ENCODE measurements around the gene SLC29A1.

Gene SLC29A1

DNA sequence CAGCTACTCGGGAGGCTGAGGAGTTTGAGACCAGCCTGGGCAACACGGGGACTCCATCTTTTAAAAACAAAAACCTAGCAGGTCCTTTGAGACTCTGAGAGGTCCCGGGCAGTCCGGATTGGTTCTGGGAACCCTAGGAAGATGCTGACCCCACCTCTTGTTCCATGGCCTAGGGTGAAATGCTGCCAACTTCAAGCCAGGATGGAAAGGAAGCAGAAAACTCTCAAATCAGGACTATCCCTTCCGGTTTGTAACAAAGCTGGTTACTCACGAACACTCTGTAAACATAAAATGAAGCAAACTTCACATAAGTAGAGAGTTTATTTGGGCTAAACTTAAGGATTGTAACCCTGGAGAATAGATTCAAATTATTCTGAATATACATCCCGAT is 36.8 kb upstream of the SLC29A1 start:
- no peaks in the 10 kb centered on the region for H4K20me1 ChIP-seq (ENCODE audit: insufficient read depth, low read length)
- DNase-seq (no peak), ATAC-seq (ENCODE audit: insufficient read depth, low read depth) (no peak)
- no peak overlapping the region for H3K4me2 ChIP-seq (ENCODE audit: insufficient read depth, low read length)
- no peaks in the 10 kb centered on the region for H3K79me2 ChIP-seq (ENCODE audit: insufficient read depth, low read length)
- no peaks in the 10 kb centered on the region for H3K4me1 ChIP-seq (ENCODE audit: insufficient read depth, low read length)
- no peaks in the 10 kb centered on the region for H3K27me3 ChIP-seq (ENCODE audit: insufficient read depth, low read length, poor library complexity)
- no peak for TF ChIP-seq EZH2 (IDR thresholded peaks at IDR 0.05; ENCODE audit: borderline replicate concordance, low read depth, low read length, severe bottlenecking)
- TF ChIP-seq, protein P1, sequence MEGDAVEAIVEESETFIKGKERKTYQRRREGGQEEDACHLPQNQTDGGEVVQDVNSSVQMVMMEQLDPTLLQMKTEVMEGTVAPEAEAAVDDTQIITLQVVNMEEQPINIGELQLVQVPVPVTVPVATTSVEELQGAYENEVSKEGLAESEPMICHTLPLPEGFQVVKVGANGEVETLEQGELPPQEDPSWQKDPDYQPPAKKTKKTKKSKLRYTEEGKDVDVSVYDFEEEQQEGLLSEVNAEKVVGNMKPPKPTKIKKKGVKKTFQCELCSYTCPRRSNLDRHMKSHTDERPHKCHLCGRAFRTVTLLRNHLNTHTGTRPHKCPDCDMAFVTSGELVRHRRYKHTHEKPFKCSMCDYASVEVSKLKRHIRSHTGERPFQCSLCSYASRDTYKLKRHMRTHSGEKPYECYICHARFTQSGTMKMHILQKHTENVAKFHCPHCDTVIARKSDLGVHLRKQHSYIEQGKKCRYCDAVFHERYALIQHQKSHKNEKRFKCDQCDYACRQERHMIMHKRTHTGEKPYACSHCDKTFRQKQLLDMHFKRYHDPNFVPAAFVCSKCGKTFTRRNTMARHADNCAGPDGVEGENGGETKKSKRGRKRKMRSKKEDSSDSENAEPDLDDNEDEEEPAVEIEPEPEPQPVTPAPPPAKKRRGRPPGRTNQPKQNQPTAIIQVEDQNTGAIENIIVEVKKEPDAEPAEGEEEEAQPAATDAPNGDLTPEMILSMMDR (IDR thresholded peaks at IDR 0.05; ENCODE audit: borderline replicate concordance, extremely low read depth, low read length, poor library complexity, severe bottlenecking) = no peak
- no peaks in the 10 kb centered on the region for H3K9me3 ChIP-seq (ENCODE audit: insufficient read depth, low read length, severe bottlenecking)
- H3K4me3 ChIP-seq (ENCODE audit: low read depth in 1 of 2, low read length in 2 of 2) = no peak overlapping the region
- H2AFZ ChIP-seq (ENCODE audit: low read depth, low read length) = no peak overlapping the region
- H3K36me3 ChIP-seq (ENCODE audit: insufficient read depth, low read length) = no peaks in the 10 kb centered on the region
- no peak overlapping the region for H3K27ac ChIP-seq (ENCODE audit: low read length)
- H3K9ac ChIP-seq (ENCODE audit: low read depth, low read length) = no peak overlapping the region

DNA sequence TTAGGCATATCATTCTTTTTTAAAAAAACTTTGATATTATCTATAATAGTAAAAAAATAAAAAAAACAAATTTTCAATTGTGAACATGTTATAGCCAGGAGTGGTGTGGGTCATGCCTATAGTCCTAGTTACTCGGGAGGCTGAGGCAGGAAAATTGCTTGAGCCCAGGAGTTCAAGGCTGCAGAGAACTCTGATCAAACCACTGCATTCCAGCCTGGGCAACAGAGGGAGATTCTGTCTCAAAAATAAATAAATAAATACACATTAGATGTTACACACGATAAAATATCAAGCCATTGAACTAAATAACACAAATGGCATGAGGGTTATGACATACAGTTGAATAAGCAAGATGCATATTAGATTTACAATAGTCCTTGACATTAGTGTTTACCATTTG is 34.6 kb upstream of the SLC29A1 start:
- Histone ChIP-seq H3K4me3 (ENCODE audit: low read depth in 1 of 2, low read length in 2 of 2) (no peak overlapping the region), H3K4me2 (ENCODE audit: insufficient read depth, low read length) (no peak overlapping the region), H3K9ac (ENCODE audit: low read depth, low read length) (no peak overlapping the region), H3K9me3 (ENCODE audit: insufficient read depth, low read length, severe bottlenecking) (no peaks in the 10 kb centered on the region), H3K27ac (ENCODE audit: low read length) (no peak overlapping the region), H4K20me1 (ENCODE audit: insufficient read depth, low read length) (no peaks in the 10 kb centered on the region), H3K27me3 (ENCODE audit: insufficient read depth, low read length, poor library complexity) (no peaks in the 10 kb centered on the region), H3K79me2 (ENCODE audit: insufficient read depth, low read length) (no peaks in the 10 kb centered on the region), H3K36me3 (ENCODE audit: insufficient read depth, low read length) (no peaks in the 10 kb centered on the region), H3K4me1 (ENCODE audit: insufficient read depth, low read length) (no peaks in the 10 kb centered on the region), H2AFZ (ENCODE audit: low read depth, low read length) (no peak overlapping the region)
- ATAC-seq (ENCODE audit: insufficient read depth, low read depth) = no peak
- TF ChIP-seq EZH2 (IDR thresholded peaks at IDR 0.05; ENCODE audit: borderline replicate concordance, low read depth, low read length, severe bottlenecking) = no peak
- TF ChIP-seq, protein P1 (IDR thresholded peaks at IDR 0.05; ENCODE audit: borderline replicate concordance, extremely low read depth, low read length, poor library complexity, severe bottlenecking) = no peak
- DNase-seq = no peak

DNA sequence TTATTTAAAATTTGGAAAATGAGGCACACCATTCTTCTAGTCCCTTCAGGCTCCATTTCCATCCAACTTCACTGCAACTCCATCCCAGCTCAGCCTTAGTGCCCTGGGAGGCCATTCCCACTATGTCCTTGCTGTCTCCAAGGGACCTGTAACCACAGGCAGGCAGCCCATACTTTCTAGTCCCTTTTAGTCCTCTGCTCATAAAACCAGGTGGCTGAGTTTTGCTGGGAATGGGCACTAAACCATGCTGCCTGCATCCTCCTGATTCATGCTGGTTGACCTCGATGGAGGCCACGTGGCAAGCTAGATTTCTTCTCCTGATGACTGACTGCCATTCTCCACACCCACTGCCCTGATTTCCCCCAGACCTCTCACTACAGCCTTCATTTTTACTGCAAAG is 34.1 kb upstream of the SLC29A1 start:
- TF ChIP-seq, protein P1 (IDR thresholded peaks at IDR 0.05; ENCODE audit: borderline replicate concordance, extremely low read depth, low read length, poor library complexity, severe bottlenecking) = no peak
- TF ChIP-seq EZH2 (IDR thresholded peaks at IDR 0.05; ENCODE audit: borderline replicate concordance, low read depth, low read length, severe bottlenecking) = no peak
- Histone ChIP-seq H3K4me1 (ENCODE audit: insufficient read depth, low read length) (no peaks in the 10 kb centered on the region), H4K20me1 (ENCODE audit: insufficient read depth, low read length) (no peaks in the 10 kb centered on the region), H2AFZ (ENCODE audit: low read depth, low read length) (no peak overlapping the region), H3K4me3 (ENCODE audit: low read depth in 1 of 2, low read length in 2 of 2) (no peak overlapping the region), H3K79me2 (ENCODE audit: insufficient read depth, low read length) (no peaks in the 10 kb centered on the region), H3K27me3 (ENCODE audit: insufficient read depth, low read length, poor library complexity) (peaks cover 2% of the 10 kb centered on the region), H3K36me3 (ENCODE audit: insufficient read depth, low read length) (no peaks in the 10 kb centered on the region), H3K27ac (ENCODE audit: low read length) (no peak overlapping the region), H3K9ac (ENCODE audit: low read depth, low read length) (no peak overlapping the region), H3K4me2 (ENCODE audit: insufficient read depth, low read length) (no peak overlapping the region), H3K9me3 (ENCODE audit: insufficient read depth, low read length, severe bottlenecking) (no peaks in the 10 kb centered on the region)
- ATAC-seq (ENCODE audit: insufficient read depth, low read depth) (no peak), DNase-seq (no peak)

DNA sequence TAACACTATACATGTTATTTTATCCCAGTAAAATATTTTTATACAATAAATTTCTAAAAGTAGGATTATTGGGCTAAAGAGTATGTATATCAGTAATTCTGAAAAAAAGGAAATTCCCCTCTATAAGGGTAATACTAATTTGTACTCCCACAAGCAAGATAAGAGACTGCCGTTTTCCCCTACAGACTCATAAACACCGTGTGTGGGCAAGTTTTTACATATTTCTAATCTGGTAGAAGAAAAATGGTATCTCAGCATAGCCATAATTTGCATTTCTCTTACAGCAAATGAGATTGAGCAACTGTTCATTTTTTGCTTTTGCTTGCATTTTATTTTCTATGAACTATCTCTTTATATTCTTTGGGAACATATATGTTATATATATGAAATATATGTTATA is 32.7 kb upstream of the SLC29A1 start:
- Histone ChIP-seq H3K9ac (ENCODE audit: low read depth, low read length) (no peak overlapping the region), H3K36me3 (ENCODE audit: insufficient read depth, low read length) (no peaks in the 10 kb centered on the region), H3K4me3 (ENCODE audit: low read depth in 1 of 2, low read length in 2 of 2) (no peak overlapping the region), H3K79me2 (ENCODE audit: insufficient read depth, low read length) (no peaks in the 10 kb centered on the region), H3K9me3 (ENCODE audit: insufficient read depth, low read length, severe bottlenecking) (no peaks in the 10 kb centered on the region), H3K4me1 (ENCODE audit: insufficient read depth, low read length) (no peaks in the 10 kb centered on the region), H4K20me1 (ENCODE audit: insufficient read depth, low read length) (no peaks in the 10 kb centered on the region), H3K27ac (ENCODE audit: low read length) (no peak overlapping the region), H3K4me2 (ENCODE audit: insufficient read depth, low read length) (no peak overlapping the region), H2AFZ (ENCODE audit: low read depth, low read length) (no peak overlapping the region), H3K27me3 (ENCODE audit: insufficient read depth, low read length, poor library complexity) (peaks cover 12% of the 10 kb centered on the region)
- ATAC-seq (ENCODE audit: insufficient read depth, low read depth) (no peak), DNase-seq (no peak)
- TF ChIP-seq EZH2 (IDR thresholded peaks at IDR 0.05; ENCODE audit: borderline replicate concordance, low read depth, low read length, severe bottlenecking) = no peak
- TF ChIP-seq, protein P1 (IDR thresholded peaks at IDR 0.05; ENCODE audit: borderline replicate concordance, extremely low read depth, low read length, poor library complexity, severe bottlenecking) = no peak

All from DND-41 (cell line).